C4-2B (cell line): Measurements from ENCODE around the gene ARHGAP31.

Experiments used
- H3K27ac ChIP-seq: fragments of 450-650 bp; 2 replicates; pipeline ENCODE4 v1.5.1; 2017
- CTCF ChIP-seq: fragments of 450-650 bp; conservative IDR thresholded peaks from 2 replicates; pipeline ENCODE4 v1.5.1; 2017; ENCODE audit warnings: mild to moderate bottlenecking
- ZFX ChIP-seq: fragments of 450-650 bp; IDR thresholded peaks from 2 replicates; pipeline ENCODE4 v1.6.1; 2017

The ARHGAP31 gene

GRCh38 chr3:119290613-119291012 is 3.6 kb upstream of the ARHGAP31 start:
- no peak overlapping the region for H3K27ac ChIP-seq
- no peak for TF ChIP-seq ZFX
- TF ChIP-seq CTCF, result no peak

- TF ChIP-seq CTCF (no peak), ZFX (no peak)
- no peak overlapping the region for H3K27ac ChIP-seq
Measured at GRCh38 chr3:119291062-119291700, 3.0 kb upstream of the ARHGAP31 start.

- no peak overlapping the region for H3K27ac ChIP-seq
- no peak for TF ChIP-seq CTCF
- no peak for TF ChIP-seq ZFX
Measured at GRCh38 chr3:119292666-119293065, 1.5 kb upstream of the ARHGAP31 start.

GRCh38 chr3:119293105-119293870 is 895 bp upstream of the ARHGAP31 start:
- TF ChIP-seq CTCF, result no peak
- no peak for TF ChIP-seq ZFX
- peak overlapping the region; percentile 49 for H3K27ac ChIP-seq

GRCh38 chr3:119294696-119295671 is 801 bp downstream of the ARHGAP31 start:
- peak overlapping the region; percentile 49 for H3K27ac ChIP-seq
- TF ChIP-seq ZFX, result no peak
- no peak for TF ChIP-seq CTCF

- H3K27ac ChIP-seq, result no peak overlapping the region
- TF ChIP-seq ZFX (no peak), CTCF (no peak)
Measured at GRCh38 chr3:119295816-119296726, 1.9 kb downstream of the ARHGAP31 start.
